Heart left ventricle (tissue), 16 donors: ENCODE results near the gene ERF. TPM values are rescaled to one million over a fixed set of nuclear protein-coding genes. Genes with fewer than 3 reads are reported as not detected.

Experiments used
- ATAC-seq, 4 donors: fragments of 200-7000 bp; cut with Tn5 transposase; one replicate each; pipeline ENCODE4 v1.9.1; 2020 to 2022; ENCODE audit warnings: moderate library complexity in 4 of 4, mild to moderate bottlenecking in 3 of 4, moderate number of reproducible peaks in 1 of 4
- DNase-seq, 5 donors: peaks; one replicate each; pipeline ENCODE4 v3.0.0-alpha.2; 2020
- H3K27ac ChIP-seq, 12 donors: fragments of 200-600 bp; sonication (generic) in 4 of 12; one replicate each; pipeline versions ENCODE4 v1.5.0 to v1.8.0; 2016 to 2022; ENCODE audit warnings: mild to moderate bottlenecking in 2 of 12
- H3K27me3 ChIP-seq, 9 donors: fragments of 200-600 bp; sonication (generic) in 2 of 9; one replicate each; pipeline versions ENCODE4 v1.5.1 to v1.8.0; 2016 to 2022; ENCODE audit warnings: mild to moderate bottlenecking in 3 of 9
- H3K36me3 ChIP-seq, 9 donors: fragments of 200-600 bp; sonication (generic) in 2 of 9; one replicate each; pipeline versions ENCODE4 v1.5.0 to v1.8.0; 2018 to 2022; ENCODE audit warnings: mild to moderate bottlenecking in 2 of 9
- H3K4me1 ChIP-seq, 12 donors: fragments of 200-600 bp; sonication (generic) in 4 of 12; one replicate each; pipeline versions ENCODE4 v1.5.0 to v1.8.0; 2016 to 2022; ENCODE audit warnings: mild to moderate bottlenecking in 3 of 12
- H3K4me3 ChIP-seq, 12 donors: fragments of 200-600 bp; sonication (generic) in 4 of 12; one replicate each; pipeline versions ENCODE4 v1.5.0 to v1.8.0; 2017 to 2022; ENCODE audit warnings: mild to moderate bottlenecking in 9 of 12, moderate library complexity in 4 of 12
- H3K9me3 ChIP-seq, 12 donors: fragments of 200-600 bp; sonication (generic) in 4 of 12; one replicate each; pipeline versions ENCODE4 v1.5.0 to v1.8.0; 2016 to 2022; ENCODE audit warnings: mild to moderate bottlenecking in 1 of 12
- POLR2A ChIP-seq, 2 donors: fragments of 450-650 bp; IDR thresholded peaks; one replicate each; pipeline ENCODE4 v1.6.1; 2017; ENCODE audit warnings: antibody characterized with exemption in 2 of 2, mild to moderate bottlenecking in 2 of 2, moderate library complexity in 2 of 2
- WGBS, 4 donors: extraction: QIAGEN DNeasy Blood & Tissue Kit in 2 of 4; methylation state at CpG; one replicate each; pipeline versions ENCODE4 v1.1.5 to v1.1.7; 2013 to 2018; 5-methylcytosine and 5-hydroxymethylcytosine counted together
- intact Hi-C, 10 donors: fragments of 100-400 bp; cut with DNase I; formaldehyde crosslinking; loops; one replicate each; pipeline versions ENCODE4 v1.11.1 to v1.14.2; 2022
- polyA plus RNA-seq, 2 donors: library from polyadenylated mRNA; stranded (reverse); fragments of 200-250 nt; gene quantifications; one replicate each; pipeline ENCODE4 v1.2.3, GENCODE V29; 2013
- total RNA-seq, 9 donors: library from RNA; depleted of rRNA in 2 of 9; stranded (reverse); fragments of >200 nt in 2 of 9; fragmentation: NEBNext Ultra II Directional in 3 of 9; extraction: Animal tissue kit (Norgen Biotek cat#: 25700) in 3 of 9; gene quantifications; one replicate each; pipeline versions ENCODE4 v1.1.0 to v1.2.4, GENCODE V29; 2016 to 2023
- TF ChIP-seq, protein P1 (sequence below), 12 donors: fragments of 200-600 bp; sonication (generic) in 4 of 12; IDR thresholded peaks; one replicate each; pipeline versions ENCODE4 v1.5.0 to v1.8.0; 2018 to 2022; ENCODE audit warnings: antibody characterized with exemption in 12 of 12, mild to moderate bottlenecking in 5 of 12
- donor health status: ischemic (EF 13 %, LVEDD 7.1; RV severe dilation, severe dysfunction).
- donor health status: healthy with polysubstance abuse.
- donor health status: DM: no; HTN: yes; CAD: no.
- donor health status: DM: no; HTN: no; CAD: no.
- donor health status: ischemic (EF 25% LVEDD 6.9; RV normal size, moderate dysfunction).
- donor health status: ischemic (EF 25% LVEDD 5.7; RV mildly dilated, moderate dysfunction).
- donor health status: healthy.
- donor health status: DM: yes; HTN: yes; CAD: no.
- donor health status: ischemic (EF 35%, LVEDD 5.7; RV mildly dilated, moderate dysfunction).
- donor health status: nonischemic (EF 11% LVEDD 7.7; RV severe dilation, severe dysfunction).
- donor health status: DM: yes; HTN: yes; CAD: no.
- donor health status: PGD.
- donor health status: ischemic (EF 29% LVEDD 5.4; RV normal size, mild dysfunction).
- donor health status: nonischemic (EF 23%, LVEDD 6.1; RV moderate dilation, normal function).

Gene ERF
- total and polyA plus RNA-seq, 11 donors, result 26.1 to 49.7 (median 35.5) TPM

DNA sequence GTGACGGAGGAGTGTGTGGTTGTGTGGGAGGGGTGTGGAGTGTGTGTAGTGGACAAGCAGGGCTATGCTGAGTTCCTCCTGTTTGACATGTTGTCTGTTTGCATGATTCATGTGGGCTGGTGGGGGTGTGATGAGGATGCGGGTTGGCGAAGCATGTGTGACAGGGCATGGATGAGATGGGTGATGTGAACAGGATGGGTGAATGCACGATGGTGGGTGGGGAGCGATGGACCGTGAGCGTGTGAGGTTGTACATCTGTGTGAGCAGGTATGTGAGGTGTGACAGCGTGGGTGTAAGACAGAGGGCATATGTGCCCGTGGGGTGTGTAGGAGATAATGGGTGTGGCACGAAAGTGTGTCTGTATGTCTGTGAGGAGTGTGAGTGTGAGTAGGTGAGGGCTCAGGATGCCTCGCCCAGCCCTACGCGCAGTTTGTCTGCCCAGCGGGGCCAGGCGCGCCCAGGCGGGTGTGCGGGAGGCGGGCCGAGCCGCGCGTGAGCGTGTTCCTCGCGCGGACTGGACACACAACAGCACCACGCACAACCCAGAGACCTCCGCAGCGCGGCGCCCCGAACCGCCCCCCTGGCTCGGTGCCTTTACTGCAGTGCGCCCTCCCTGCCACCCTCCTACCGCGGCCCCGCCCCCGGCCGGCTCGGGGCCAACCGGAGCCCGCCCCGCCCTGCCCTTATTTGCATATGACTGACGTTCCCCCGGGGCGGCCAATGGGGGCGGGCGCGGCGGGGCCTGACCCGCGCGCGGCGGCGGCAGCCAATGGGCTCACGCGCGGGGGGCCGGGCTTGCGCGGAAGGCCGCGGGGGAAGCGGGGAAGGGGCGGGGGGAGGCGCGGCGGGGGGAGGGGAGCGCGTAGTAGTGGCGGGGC is 28.5 kb upstream of the ERF start:
- TF ChIP-seq, protein P1, sequence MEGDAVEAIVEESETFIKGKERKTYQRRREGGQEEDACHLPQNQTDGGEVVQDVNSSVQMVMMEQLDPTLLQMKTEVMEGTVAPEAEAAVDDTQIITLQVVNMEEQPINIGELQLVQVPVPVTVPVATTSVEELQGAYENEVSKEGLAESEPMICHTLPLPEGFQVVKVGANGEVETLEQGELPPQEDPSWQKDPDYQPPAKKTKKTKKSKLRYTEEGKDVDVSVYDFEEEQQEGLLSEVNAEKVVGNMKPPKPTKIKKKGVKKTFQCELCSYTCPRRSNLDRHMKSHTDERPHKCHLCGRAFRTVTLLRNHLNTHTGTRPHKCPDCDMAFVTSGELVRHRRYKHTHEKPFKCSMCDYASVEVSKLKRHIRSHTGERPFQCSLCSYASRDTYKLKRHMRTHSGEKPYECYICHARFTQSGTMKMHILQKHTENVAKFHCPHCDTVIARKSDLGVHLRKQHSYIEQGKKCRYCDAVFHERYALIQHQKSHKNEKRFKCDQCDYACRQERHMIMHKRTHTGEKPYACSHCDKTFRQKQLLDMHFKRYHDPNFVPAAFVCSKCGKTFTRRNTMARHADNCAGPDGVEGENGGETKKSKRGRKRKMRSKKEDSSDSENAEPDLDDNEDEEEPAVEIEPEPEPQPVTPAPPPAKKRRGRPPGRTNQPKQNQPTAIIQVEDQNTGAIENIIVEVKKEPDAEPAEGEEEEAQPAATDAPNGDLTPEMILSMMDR (IDR thresholded peaks at IDR 0.05), result peak in 2 of 12 donors; percentile 11 to 13
- TF ChIP-seq POLR2A (IDR thresholded peaks at IDR 0.05), result peak in 1 of 2 donors; percentile 46
- Histone ChIP-seq H3K27ac (peak overlapping the region; percentile 95 to 100 (median 96)), H3K4me1 (peaks cover 23 to 75% (median 65%) of the 10 kb centered on the region in 12 donors), H3K4me3 (peak overlapping the region; percentile 21 to 86 (median 60)), H3K9me3 (no peaks in the 10 kb centered on the region), H3K36me3 (peaks cover 0 to 18% (median 17%) of the 10 kb centered on the region in 9 donors), H3K27me3 (no peaks in the 10 kb centered on the region)
- peak; percentile 97 to 98 (median 98) for DNase-seq
- ATAC-seq, result peak; percentile 49 to 76 (median 70)
- intact Hi-C loops, result loop anchor here in 3 of 10 donors (1.0 to 5.0 kb wide), 4 partner anchors 15 to 41 kb away; partner anchors contain the start of genes CIC (in 1 of the 3) and GSK3A (in 1 of the 3)
- 2 to 6% (median 3%) methylated on average over 21 to 70 of the region's 74 CpGs for WGBS, 4 donors

DNA sequence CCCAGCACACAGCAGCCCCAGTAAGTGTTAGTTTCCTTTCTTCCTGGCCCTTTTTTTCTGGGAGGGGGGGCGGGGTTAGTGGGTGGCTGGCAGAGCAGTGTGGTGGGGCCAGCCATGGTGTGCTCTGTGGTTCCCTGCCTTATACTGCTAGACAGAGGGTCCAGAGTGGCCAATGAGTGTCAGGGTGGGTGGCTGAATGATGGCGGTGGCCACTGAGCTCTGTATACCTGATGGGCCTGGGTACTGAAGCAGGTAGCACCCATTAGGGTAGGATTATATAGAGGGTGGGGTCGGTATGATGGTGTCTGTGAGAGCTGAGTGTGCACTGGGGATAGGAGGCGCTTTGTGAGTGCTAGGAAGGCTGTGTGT is 27.9 kb upstream of the ERF start:
- peaks cover 29 to 81% (median 71%) of the 10 kb centered on the region in 12 donors for H3K4me1 ChIP-seq
- peak overlapping the region in 8 of 12 donors; percentile 51 to 86 (median 64) for H3K4me3 ChIP-seq

DNA sequence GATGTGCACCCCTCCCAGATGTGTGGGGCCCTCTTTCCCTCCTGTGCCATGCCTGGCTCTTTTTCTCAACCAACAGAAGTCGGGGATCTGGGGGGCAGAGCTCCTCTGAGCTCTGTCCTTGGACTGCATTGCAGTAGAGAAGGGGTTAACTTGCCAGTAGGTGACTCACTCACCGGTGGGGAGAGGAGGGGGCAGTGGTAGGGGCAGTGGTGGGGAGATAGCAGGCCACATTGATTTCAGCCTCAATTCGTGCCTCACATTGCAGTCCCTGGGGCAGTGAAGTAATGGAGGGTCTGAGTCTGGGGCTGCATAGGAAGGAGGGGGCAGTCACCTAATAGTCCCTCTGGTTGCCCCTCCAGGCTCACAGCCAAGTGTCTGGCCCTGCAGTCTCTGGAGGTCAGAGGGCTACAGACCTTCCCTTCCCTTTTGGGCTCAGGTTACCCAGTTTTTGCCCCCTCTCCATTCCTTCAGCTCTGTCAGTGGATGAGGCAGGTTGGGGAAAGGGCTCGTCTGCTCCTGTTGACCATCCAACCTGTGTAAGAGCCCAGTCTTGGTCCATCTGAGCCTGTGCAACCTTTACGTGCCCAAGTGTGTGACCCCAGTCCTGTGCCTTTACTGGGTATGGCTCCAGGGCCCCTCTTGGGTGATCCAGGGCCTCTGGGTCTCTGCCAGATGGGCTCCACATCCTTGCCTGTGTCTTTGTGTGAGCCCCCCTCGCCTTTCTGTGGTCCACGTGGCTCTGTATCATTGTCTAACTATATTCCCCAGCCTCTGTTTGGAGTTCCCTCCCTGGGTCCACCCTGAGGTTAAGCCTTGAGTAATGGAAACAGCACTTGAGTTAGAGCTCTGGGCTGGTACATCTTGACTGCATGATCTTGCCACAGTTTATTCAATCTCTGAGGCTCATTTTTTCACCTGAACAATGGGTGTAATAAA is 27.2 kb upstream of the ERF start:
- Histone ChIP-seq H3K4me3 (peak overlapping the region in 10 of 12 donors; percentile 51 to 97 (median 78)), H3K9me3 (no peaks in the 10 kb centered on the region), H3K27me3 (no peaks in the 10 kb centered on the region), H3K36me3 (peaks cover 0 to 5% (median 3%) of the 10 kb centered on the region in 9 donors), H3K4me1 (peaks cover 30 to 88% (median 78%) of the 10 kb centered on the region in 12 donors), H3K27ac (peak overlapping the region; percentile 95 to 100 (median 96))
- 20 to 31% (median 24%) methylated on average over 5 to 7 of the region's 7 CpGs for WGBS, 4 donors
- ATAC-seq (no peak), DNase-seq (peak in 1 of 5 donors; percentile 36)
- intact Hi-C loops, result loop anchor here in 4 of 10 donors (1.0 to 5.0 kb wide), 4 partner anchors 13 to 40 kb away; partner anchors contain the start of genes CIC (in 1 of the 4), ERF (in 1 of the 4) and GSK3A (in 1 of the 4)
- TF ChIP-seq, protein P1 (IDR thresholded peaks at IDR 0.05), result no peak
- TF ChIP-seq POLR2A (IDR thresholded peaks at IDR 0.05), result no peak

More for the DNA sequence above, 27.9 kb upstream of the ERF start:
- H3K27ac ChIP-seq, result peak overlapping the region; percentile 95 to 100 (median 96)
- WGBS, 4 donors, result 47 to 56% (median 52%) methylated on average over 4 of the region's 4 CpGs
- DNase-seq, result no peak
- TF ChIP-seq POLR2A (IDR thresholded peaks at IDR 0.05), result no peak
- TF ChIP-seq, protein P1 (IDR thresholded peaks at IDR 0.05), result no peak
- H3K36me3 ChIP-seq, result peaks cover 0 to 12% (median 10%) of the 10 kb centered on the region in 9 donors
- intact Hi-C loops, result loop anchor here in 2 of 10 donors (1.0 to 5.0 kb wide), 3 partner anchors 14 to 41 kb away; partner anchors contain the start of genes CIC (in 1 of the 2) and GSK3A (in 1 of the 2)
- no peaks in the 10 kb centered on the region for H3K27me3 ChIP-seq
- no peak for ATAC-seq
- H3K9me3 ChIP-seq, result no peaks in the 10 kb centered on the region
